HG03095 (cell line): ENCODE data around the gene SOX8.

ENCODE experiments used
- ATAC-seq: cut with Tn5 transposase; IDR thresholded peaks from one replicate; pipeline ENCODE4 v1.9.1; 2021; ENCODE audit warnings: moderate library complexity; ENCODE audit not compliant: unreplicated experiment

The SOX8 gene

GRCh38 chr16:986411-986810 is 4.8 kb downstream of the SOX8 start:
- ATAC-seq = no peak

GRCh38 chr16:986925-987582 is 5.5 kb downstream of the SOX8 start:
- no peak for ATAC-seq

- ATAC-seq = no peak
Observed at GRCh38 chr16:987906-988305, 6.3 kb downstream of the SOX8 start.

GRCh38 chr16:988471-989353 is 7.1 kb downstream of the SOX8 start:
- ATAC-seq = no peak

- ATAC-seq = no peak
Observed at GRCh38 chr16:989354-989814, 7.8 kb downstream of the SOX8 start.

GRCh38 chr16:990516-991291 is 9.1 kb downstream of the SOX8 start:
- ATAC-seq = no peak

GRCh38 chr16:991345-991744 is 9.8 kb downstream of the SOX8 start:
- no peak for ATAC-seq

GRCh38 chr16:991773-992172 is 10.2 kb downstream of the SOX8 start:
- no peak for ATAC-seq

- ATAC-seq = no peak
Observed at GRCh38 chr16:993731-994130, 12.2 kb downstream of the SOX8 start.

- ATAC-seq = no peak
Observed at GRCh38 chr16:995087-995486, 13.5 kb downstream of the SOX8 start.

GRCh38 chr16:995783-996182 is 14.2 kb downstream of the SOX8 start:
- no peak for ATAC-seq

GRCh38 chr16:996681-997080 is 15.1 kb downstream of the SOX8 start:
- no peak for ATAC-seq

- ATAC-seq = no peak
Observed at GRCh38 chr16:997440-998051, 16.0 kb downstream of the SOX8 start.

GRCh38 chr16:998211-998610 is 16.6 kb downstream of the SOX8 start:
- no peak for ATAC-seq

- no peak for ATAC-seq
Observed at GRCh38 chr16:998615-999014, 17.0 kb downstream of the SOX8 start.

GRCh38 chr16:999677-1000076 is 18.1 kb downstream of the SOX8 start:
- ATAC-seq = no peak

GRCh38 chr16:1000608-1001007 is 19.0 kb downstream of the SOX8 start:
- no peak for ATAC-seq

GRCh38 chr16:1001096-1001495 is 19.5 kb downstream of the SOX8 start:
- ATAC-seq = no peak

- no peak for ATAC-seq
Observed at GRCh38 chr16:1002399-1003166, 21.0 kb downstream of the SOX8 start.
